CD14-positive monocyte (primary cell): Measurements from ENCODE around the gene GPI. TPM values are rescaled to one million over a fixed set of nuclear protein-coding genes. Genes with fewer than 3 reads are reported as not detected.

Experiments
- DNase-seq, 3 donors: peaks; one replicate each; pipeline ENCODE4 v3.0.0-alpha.2; 2011 to 2022
- H2AFZ ChIP-seq: 2 replicates; pipeline ENCODE4 v1.6.0; 2012; ENCODE audit warnings: mild to moderate bottlenecking, low read depth, low read length, inconsistent platforms; ENCODE audit not compliant: insufficient read depth, poor library complexity, severe bottlenecking
- H3K27ac ChIP-seq, 2 donors: 1 replicate in 1 of 2; 2 replicates in 1 of 2; pipeline ENCODE4 v1.5.1; 2012 to 2013; ENCODE audit warnings: low read length in 2 of 2, control low read depth in 1 of 2, inconsistent platforms in 1 of 2, low read depth in 1 of 2, mild to moderate bottlenecking in 1 of 2
- H3K27me3 ChIP-seq, 2 donors: one replicate each; pipeline versions ENCODE4 v1.6.0 to v1.6.1; 2011 to 2013; ENCODE audit warnings: low read length in 2 of 2; ENCODE audit not compliant: control insufficient read depth in 2 of 2, insufficient read depth in 2 of 2
- H3K36me3 ChIP-seq, 2 donors: replicated peaks in 1 of 2; 1 replicate in 1 of 2; 2 replicates in 1 of 2; pipeline versions ENCODE4 v1.5.1 to v1.6.1; 2012 to 2013; ENCODE audit warnings: low read length in 2 of 2, control low read depth in 1 of 2, inconsistent platforms in 1 of 2, mild to moderate bottlenecking in 1 of 2; ENCODE audit not compliant: insufficient read depth in 2 of 2, control insufficient read depth in 1 of 2
- H3K4me1 ChIP-seq, 2 donors: 1 replicate in 1 of 2; 2 replicates in 1 of 2; pipeline versions ENCODE4 v1.5.1 to v1.6.1; 2012 to 2013; ENCODE audit warnings: low read length in 2 of 2, control low read depth in 1 of 2, inconsistent platforms in 1 of 2, mild to moderate bottlenecking in 1 of 2, moderate library complexity in 1 of 2; ENCODE audit not compliant: insufficient read depth in 2 of 2, control insufficient read depth in 1 of 2
- H3K4me2 ChIP-seq: replicated peaks from 2 replicates; pipeline ENCODE3; 2012; ENCODE audit warnings: low read length, moderate library complexity, mild to moderate bottlenecking; ENCODE audit not compliant: poor library complexity, severe bottlenecking; ENCODE audit errors: extremely low read depth
- H3K4me3 ChIP-seq, 3 experiments: fragments of 200-600 bp in 1 of 3; sonication (generic) in 1 of 3; replicated peaks in 1 of 3; 1 replicate in 2 of 3; 2 replicates in 1 of 3; pipeline ENCODE4 v1.5.1; 2011 to 2013; ENCODE audit warnings: low read length in 3 of 3, mild to moderate bottlenecking in 3 of 3, control low read depth in 2 of 3, low read depth in 2 of 3, inconsistent platforms in 1 of 3, moderate library complexity in 1 of 3
- H3K79me2 ChIP-seq: 2 replicates; pipeline ENCODE4 v1.6.0; 2012; ENCODE audit warnings: mild to moderate bottlenecking, control low read depth, inconsistent platforms, low read length, moderate library complexity; ENCODE audit not compliant: insufficient read depth
- H3K9ac ChIP-seq: 2 replicates; pipeline ENCODE4 v1.6.0; 2017; ENCODE audit warnings: low read length, mild to moderate bottlenecking; ENCODE audit not compliant: insufficient read depth, poor library complexity, severe bottlenecking
- H3K9me3 ChIP-seq, 2 donors: replicated peaks in 1 of 2; 1 replicate in 1 of 2; 2 replicates in 1 of 2; pipeline versions ENCODE4 v1.5.1 to v1.6.1; 2012 to 2013; ENCODE audit warnings: low read length in 2 of 2, control low read depth in 1 of 2; ENCODE audit not compliant: control insufficient read depth in 1 of 2, insufficient read depth in 1 of 2
- H4K20me1 ChIP-seq: 2 replicates; pipeline ENCODE4 v1.6.0; 2012; ENCODE audit warnings: mild to moderate bottlenecking, low read length, control low read depth, moderate library complexity; ENCODE audit not compliant: insufficient read depth
- H3K27ac Mint-ChIP-seq, 7 donors: one replicate each; pipeline ENCODE4 v1.8.0; 2020; ENCODE audit warnings: mild to moderate bottlenecking in 7 of 7, mixed read lengths in 7 of 7, moderate library complexity in 6 of 7, inconsistent platforms in 2 of 7
- H3K27me3 Mint-ChIP-seq, 3 donors: one replicate each; pipeline ENCODE4 v1.8.0; 2021 to 2022; ENCODE audit warnings: low read depth in 3 of 3, mild to moderate bottlenecking in 3 of 3, mixed read lengths in 3 of 3, moderate library complexity in 3 of 3, inconsistent platforms in 1 of 3
- H3K36me3 Mint-ChIP-seq, 2 donors: one replicate each; pipeline ENCODE4 v1.8.0; 2020; ENCODE audit warnings: mixed read lengths in 2 of 2, inconsistent platforms in 1 of 2, mild to moderate bottlenecking in 1 of 2
- H3K4me1 Mint-ChIP-seq: one replicate; pipeline ENCODE4 v1.8.0; 2020; ENCODE audit warnings: mild to moderate bottlenecking, mixed read lengths
- H3K4me3 Mint-ChIP-seq, 2 donors: one replicate each; pipeline ENCODE4 v1.8.0; 2020; ENCODE audit warnings: mild to moderate bottlenecking in 2 of 2, mixed read lengths in 2 of 2, moderate library complexity in 1 of 2
- H3K9me3 Mint-ChIP-seq, 7 donors: one replicate each; pipeline ENCODE4 v1.8.0; 2020 to 2022; ENCODE audit warnings: mixed read lengths in 7 of 7, mild to moderate bottlenecking in 6 of 7, moderate library complexity in 6 of 7, inconsistent platforms in 2 of 7
- CTCF ChIP-seq: fragments of 200-600 bp; IDR thresholded peaks from one replicate; pipeline ENCODE4 v1.8.0; 2022; ENCODE audit warnings: antibody characterized with exemption, mild to moderate bottlenecking
- WGBS: methylation state at CpG from one replicate; pipeline ENCODE4 v1.1.5; 2013; ENCODE audit warnings: missing lambda C conversion rate; ENCODE audit not compliant: insufficient coverage; 5-methylcytosine and 5-hydroxymethylcytosine counted together
- intact Hi-C, 2 donors: fragments of 100-400 bp; cut with micrococcal nuclease; formaldehyde crosslinking; loops; one replicate each; pipeline versions ENCODE4 v1.15.0 to v1.15.1; 2023
- polyA plus RNA-seq, 3 donors: library from polyadenylated mRNA; depleted of rRNA in 1 of 3; unstranded in 2 of 3; stranded (reverse) in 1 of 3; fragments of 300-500 nt in 2 of 3; fragments of >200 nt in 1 of 3; fragmentation: Illumina TruSeq in 2 of 3; gene quantifications; 1 replicate in 2 of 3; 2 replicates in 1 of 3; pipeline ENCODE4 v1.2.3, GENCODE V29; 2012 to 2021

The GPI gene
- polyA plus RNA-seq, 3 donors, result 81.2 to 107 (median 95.3) TPM

- no peaks in the 10 kb centered on the region for H3K79me2 ChIP-seq
- no peaks in the 10 kb centered on the region for H3K9me3 ChIP-seq
- peak overlapping the region; percentile 45 for H3K9ac ChIP-seq
- H3K36me3 Mint-ChIP-seq, result no peaks in the 10 kb centered on the region
- H3K27me3 ChIP-seq, result no peaks in the 10 kb centered on the region
- H3K4me3 ChIP-seq, result peak overlapping the region; percentile 30 to 82 (median 52)
- intact Hi-C loops, result loop anchor here in 1 of 2 donors (2.0 kb wide), 1 partner anchor 69 kb away; the partner anchor contains the start of gene UBA2
- H3K27ac Mint-ChIP-seq, result peak overlapping the region in 6 of 7 donors; percentile 43 to 93 (median 82)
- DNase-seq, result no peak
- peak overlapping the region; percentile 84 to 88 for H3K4me3 Mint-ChIP-seq
- H3K36me3 ChIP-seq, result no peaks in the 10 kb centered on the region
- no peaks in the 10 kb centered on the region for H4K20me1 ChIP-seq
- peak overlapping the region; percentile 61 to 76 for H3K27ac ChIP-seq
- WGBS, result 98% methylated on average over 5 of the region's 7 CpGs
- no peak for TF ChIP-seq CTCF
- H2AFZ ChIP-seq, result peak overlapping the region; percentile 85
- peaks cover 17 to 24% of the 10 kb centered on the region in 2 donors for H3K4me1 ChIP-seq
- H3K4me1 Mint-ChIP-seq, result peaks cover 23% of the 10 kb centered on the region
- no peaks in the 10 kb centered on the region for H3K9me3 Mint-ChIP-seq
- peak overlapping the region; percentile 86 for H3K4me2 ChIP-seq
- H3K27me3 Mint-ChIP-seq, result peaks cover 0 to 2% (median 2%) of the 10 kb centered on the region in 3 donors
Measured at GRCh38 chr19:34359954-34360315, 5.1 kb upstream of the GPI start.

- Mint-ChIP-seq H3K27me3 (peaks cover 0 to 2% (median 2%) of the 10 kb centered on the region in 3 donors), H3K27ac (peak overlapping the region in 4 of 7 donors; percentile 43 to 84 (median 70)), H3K4me3 (peak overlapping the region; percentile 84 to 88), H3K36me3 (no peaks in the 10 kb centered on the region), H3K4me1 (peaks cover 23% of the 10 kb centered on the region), H3K9me3 (no peaks in the 10 kb centered on the region)
- Histone ChIP-seq H3K9me3 (no peaks in the 10 kb centered on the region), H3K4me2 (no peak overlapping the region), H3K4me1 (peaks cover 18 to 26% of the 10 kb centered on the region in 2 donors), H3K36me3 (no peaks in the 10 kb centered on the region), H3K9ac (no peak overlapping the region), H3K4me3 (no peak overlapping the region), H2AFZ (no peak overlapping the region), H4K20me1 (no peaks in the 10 kb centered on the region), H3K79me2 (peaks cover 4% of the 10 kb centered on the region), H3K27ac (no peak overlapping the region), H3K27me3 (no peaks in the 10 kb centered on the region)
- 100% methylated on average over 3 of the region's 9 CpGs for WGBS
- DNase-seq, result no peak
- intact Hi-C loops, result no loop called here
- TF ChIP-seq CTCF, result no peak
Measured at GRCh38 chr19:34360354-34360909, 4.6 kb upstream of the GPI start.
